Tibial nerve (tissue), 3 donors: ENCODE measurements around the gene SPDYA.

Experiments
- CTCF ChIP-seq, 5 experiments: fragments of 200-600 bp in 3 of 5; fragments of 450-650 bp in 2 of 5; sonication (generic) in 3 of 5; IDR thresholded peaks; one replicate each; pipeline ENCODE4 v1.5.1; 2016 to 2019; ENCODE audit warnings: antibody characterized with exemption in 5 of 5, mild to moderate bottlenecking in 3 of 5, moderate library complexity in 2 of 5
- POLR2A ChIP-seq, 2 donors: fragments of 450-650 bp; IDR thresholded peaks; one replicate each; pipeline ENCODE4 v1.6.1; 2017; ENCODE audit warnings: antibody characterized with exemption in 2 of 2, mild to moderate bottlenecking in 2 of 2, moderate library complexity in 2 of 2

GRCh38 chr2:28772351-28772750, 38.3 kb upstream of the SPDYA start:
- TF ChIP-seq POLR2A (IDR thresholded peaks at IDR 0.05) (no peak), CTCF (IDR thresholded peaks at IDR 0.05) (no peak)
